Effector memory CD4-positive, alpha-beta T cell (primary cell): ENCODE data around the gene SEMA3F.
"Not testable (repeated sequence)": the region's sequence is repeated elsewhere in the genome, so short reads cannot be mapped to it uniquely, and the experiment has no call there.

Experiments used
- DNase-seq, 3 donors: peaks; one replicate each; pipeline ENCODE4 v3.0.0-alpha.2; 2020
- H3K27ac ChIP-seq: 2 replicates; pipeline ENCODE4 v1.7.0; 2013; ENCODE audit warnings: mild to moderate bottlenecking, low read length, moderate library complexity; ENCODE audit not compliant: insufficient read depth, poor library complexity, severe bottlenecking
- H3K27me3 ChIP-seq: replicated peaks from 2 replicates; pipeline ENCODE4 v1.7.0; 2013; ENCODE audit warnings: mild to moderate bottlenecking, low read length; ENCODE audit not compliant: insufficient read depth, control insufficient read depth, poor library complexity, severe bottlenecking
- H3K36me3 ChIP-seq: 2 replicates; pipeline ENCODE4 v1.7.0; 2013; ENCODE audit warnings: mild to moderate bottlenecking, low read length, moderate library complexity; ENCODE audit not compliant: control insufficient read depth, insufficient read depth
- H3K4me1 ChIP-seq: 2 replicates; pipeline ENCODE4 v1.7.0; 2013; ENCODE audit warnings: low read length, mild to moderate bottlenecking; ENCODE audit not compliant: control insufficient read depth, insufficient read depth, poor library complexity, severe bottlenecking
- H3K4me3 ChIP-seq: 2 replicates; pipeline ENCODE4 v1.7.0; 2013; ENCODE audit warnings: low read length, low read depth, mild to moderate bottlenecking; ENCODE audit not compliant: insufficient read depth, poor library complexity, severe bottlenecking
- H3K9me3 ChIP-seq: 2 replicates; pipeline ENCODE4 v1.7.0; 2013; ENCODE audit warnings: mild to moderate bottlenecking, low read length, moderate library complexity; ENCODE audit not compliant: control insufficient read depth

SEMA3F gene

GRCh38 chr3:50221051-50221410, 65.9 kb downstream of the SEMA3F start:
- no peak overlapping the region for H3K27ac ChIP-seq
- no peaks in the 10 kb centered on the region for H3K36me3 ChIP-seq
- no peak overlapping the region for H3K4me3 ChIP-seq
- no peaks in the 10 kb centered on the region for H3K9me3 ChIP-seq
- no peak for DNase-seq
- H3K4me1 ChIP-seq = peaks cover 3% of the 10 kb centered on the region
- H3K27me3 ChIP-seq = no peaks in the 10 kb centered on the region

- H3K4me3 ChIP-seq = no peak overlapping the region
- H3K27ac ChIP-seq = no peak overlapping the region
- no peaks in the 10 kb centered on the region for H3K9me3 ChIP-seq
- no peak for DNase-seq
- peaks cover 5% of the 10 kb centered on the region for H3K4me1 ChIP-seq
- no peaks in the 10 kb centered on the region for H3K36me3 ChIP-seq
- no peaks in the 10 kb centered on the region for H3K27me3 ChIP-seq
Observed at GRCh38 chr3:50221411-50222168, 66.5 kb downstream of the SEMA3F start.

GRCh38 chr3:50222169-50222528, 67.0 kb downstream of the SEMA3F start:
- no peak for DNase-seq
- Histone ChIP-seq H3K9me3 (no peaks in the 10 kb centered on the region), H3K27me3 (no peaks in the 10 kb centered on the region), H3K36me3 (no peaks in the 10 kb centered on the region), H3K4me3 (no peak overlapping the region), H3K27ac (no peak overlapping the region), H3K4me1 (peaks cover 10% of the 10 kb centered on the region)

DNA sequence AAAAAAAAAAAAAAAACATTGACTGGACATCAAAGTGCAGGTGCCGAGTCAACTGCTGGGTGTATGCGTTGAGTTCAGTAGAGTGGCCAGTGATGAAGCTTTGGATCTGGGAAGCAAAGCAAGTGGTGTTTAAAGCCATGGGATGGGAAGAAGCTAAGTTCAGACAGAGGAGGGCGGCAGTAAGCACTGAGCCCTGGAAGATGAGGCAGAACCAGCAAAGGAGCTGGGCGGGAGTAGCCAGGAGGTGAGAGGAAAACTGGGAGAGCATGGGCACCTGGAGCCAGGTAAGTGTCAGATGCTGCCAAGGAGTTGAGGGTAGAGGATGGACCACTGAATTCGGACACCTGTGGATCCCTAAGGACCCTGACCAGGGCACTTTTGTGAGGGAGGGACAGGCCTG, 69.5 kb downstream of the SEMA3F start:
- Histone ChIP-seq H3K4me3 (no peak overlapping the region), H3K36me3 (no peaks in the 10 kb centered on the region), H3K27me3 (no peaks in the 10 kb centered on the region), H3K27ac (no peak overlapping the region), H3K9me3 (no peaks in the 10 kb centered on the region), H3K4me1 (peaks cover 15% of the 10 kb centered on the region)
- no peak for DNase-seq

DNA sequence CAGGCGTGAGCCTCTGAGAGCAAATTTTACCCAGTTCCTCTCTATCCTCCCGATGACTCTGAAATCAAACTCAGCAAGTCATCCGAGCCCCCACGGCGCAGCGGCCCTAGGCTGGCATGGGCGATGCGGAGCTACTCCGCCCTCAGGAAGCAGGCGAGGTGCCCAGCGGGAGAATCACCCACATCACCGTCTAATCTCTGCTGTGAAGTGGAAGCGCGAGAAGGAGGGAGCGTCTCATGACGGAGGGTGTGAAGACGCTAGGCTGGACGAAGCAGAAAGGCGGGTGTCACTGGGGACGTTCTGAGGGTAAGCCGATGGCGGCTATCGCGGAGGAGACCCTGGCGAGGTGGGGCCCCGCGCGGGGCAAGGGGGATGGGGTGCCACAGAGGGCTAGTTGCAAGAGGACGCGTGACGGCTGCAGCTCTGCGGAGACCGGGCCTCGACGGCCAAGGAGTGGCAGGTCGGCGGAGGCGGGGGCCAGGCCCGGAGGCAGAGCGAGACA, 71.8 kb downstream of the SEMA3F start:
- Histone ChIP-seq H3K9me3 (no peaks in the 10 kb centered on the region), H3K36me3 (no peaks in the 10 kb centered on the region), H3K27me3 (no peaks in the 10 kb centered on the region), H3K4me1 (peaks cover 15% of the 10 kb centered on the region), H3K4me3 (peak overlapping the region; percentile 75), H3K27ac (peak overlapping the region; percentile 69)
- DNase-seq = peak in 2 of 3 donors; percentile 10 to 38

- Histone ChIP-seq H3K4me1 (peaks cover 15% of the 10 kb centered on the region), H3K27me3 (no peaks in the 10 kb centered on the region), H3K4me3 (peak overlapping the region; percentile 75), H3K36me3 (no peaks in the 10 kb centered on the region), H3K9me3 (no peaks in the 10 kb centered on the region), H3K27ac (peak overlapping the region; percentile 69)
- DNase-seq = peak; percentile 82 to 87 (median 85)
Observed at GRCh38 chr3:50227390-50228183, 72.5 kb downstream of the SEMA3F start.

GRCh38 chr3:50228184-50228763, 73.2 kb downstream of the SEMA3F start:
- not testable (repeated sequence) for H3K9me3 ChIP-seq, H3K27me3 ChIP-seq, H3K36me3 ChIP-seq, DNase-seq
- H3K4me3 ChIP-seq = peak overlapping the region; percentile 75
- peaks cover 15% of the 10 kb centered on the region for H3K4me1 ChIP-seq
- peak overlapping the region; percentile 69 for H3K27ac ChIP-seq

DNA sequence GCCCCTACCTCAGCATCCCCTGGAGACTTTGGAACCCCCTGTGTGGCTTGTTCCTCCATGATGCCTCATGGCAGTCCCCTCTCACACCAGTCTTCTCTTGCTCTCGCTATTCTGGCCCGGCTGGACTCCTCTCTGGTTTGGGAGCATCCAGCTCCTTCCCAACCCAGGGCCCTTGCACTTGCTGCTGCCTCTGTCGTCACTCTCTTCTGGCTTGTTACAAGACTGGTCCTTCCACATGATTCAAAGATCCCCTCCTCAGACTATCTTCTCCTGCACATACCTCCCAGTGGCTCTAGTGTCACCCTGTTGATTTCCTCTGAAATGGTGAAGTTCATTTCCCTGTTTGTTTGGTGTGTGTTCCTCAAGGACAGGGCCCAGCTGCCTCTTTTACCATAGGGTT, 74.4 kb downstream of the SEMA3F start:
- H3K4me3 ChIP-seq = no peak overlapping the region
- no peak overlapping the region for H3K27ac ChIP-seq
- no peaks in the 10 kb centered on the region for H3K27me3 ChIP-seq
- no peaks in the 10 kb centered on the region for H3K9me3 ChIP-seq
- no peak for DNase-seq
- H3K36me3 ChIP-seq = no peaks in the 10 kb centered on the region
- H3K4me1 ChIP-seq = peaks cover 15% of the 10 kb centered on the region

GRCh38 chr3:50230104-50230793, 75.1 kb downstream of the SEMA3F start:
- no peak overlapping the region for H3K27ac ChIP-seq
- H3K36me3 ChIP-seq = no peaks in the 10 kb centered on the region
- H3K27me3 ChIP-seq = no peaks in the 10 kb centered on the region
- peaks cover 15% of the 10 kb centered on the region for H3K4me1 ChIP-seq
- no peaks in the 10 kb centered on the region for H3K9me3 ChIP-seq
- DNase-seq = no peak
- H3K4me3 ChIP-seq = no peak overlapping the region
